CD4-positive, alpha-beta T cell (primary cell): ENCODE data around the gene PYDC1. TPM values are rescaled to one million over a fixed set of nuclear protein-coding genes. Genes with fewer than 3 reads are reported as not detected.

Source experiments
- ATAC-seq: fragments of 200-7000 bp; cut with Tn5 transposase; one replicate; pipeline ENCODE4 v1.10.0; 2022; ENCODE audit warnings: mild to moderate bottlenecking; ENCODE audit not compliant: poor library complexity
- CTCF ChIA-PET: fragments of 350-600 bp; sonication (Branson Sonifier 250); formaldehyde crosslinking; loops from one replicate; lab custom pipeline; 2021; ENCODE audit warnings: antibody characterized with exemption, inconsistent platforms; lab: Charles Lee
- POLR2A ChIA-PET: fragments of 350-600 bp; sonication (Branson Sonifier 250); formaldehyde crosslinking; loops from one replicate; lab custom pipeline; 2021; ENCODE audit warnings: antibody characterized with exemption, inconsistent platforms; lab: Charles Lee
- DNase-seq, 14 experiments: peaks; one replicate each; pipeline ENCODE4 v3.0.0-alpha.2; 2013 to 2020; ENCODE audit warnings: mixed read lengths in 2 of 14
- H3K27ac ChIP-seq, 2 donors: one replicate each; pipeline versions ENCODE4 v1.5.1 to v1.7.0; 2013; ENCODE audit warnings: low read length in 2 of 2, low read depth in 1 of 2, mild to moderate bottlenecking in 1 of 2
- H3K27me3 ChIP-seq, 2 experiments: 1 replicate in 1 of 2; 2 replicates in 1 of 2; pipeline versions ENCODE4 v1.6.1 to v1.7.0; 2013; ENCODE audit warnings: low read length in 2 of 2, control low read depth in 1 of 2, mild to moderate bottlenecking in 1 of 2, moderate library complexity in 1 of 2; ENCODE audit not compliant: insufficient read depth in 2 of 2, control insufficient read depth in 1 of 2
- H3K36me3 ChIP-seq: one replicate; pipeline ENCODE4 v1.6.1; 2013; ENCODE audit warnings: low read length, control low read depth; ENCODE audit not compliant: insufficient read depth
- H3K4me1 ChIP-seq: one replicate; pipeline ENCODE4 v1.6.1; 2013; ENCODE audit warnings: low read length, control low read depth; ENCODE audit not compliant: insufficient read depth
- H3K4me3 ChIP-seq: one replicate; pipeline ENCODE4 v1.5.1; 2013; ENCODE audit warnings: mild to moderate bottlenecking, low read length, moderate library complexity
- H3K9me3 ChIP-seq, 2 experiments: 1 replicate in 1 of 2; 2 replicates in 1 of 2; pipeline versions ENCODE4 v1.6.1 to v1.7.0; 2013; ENCODE audit warnings: low read length in 2 of 2, mild to moderate bottlenecking in 2 of 2, control low read depth in 1 of 2, moderate library complexity in 1 of 2; ENCODE audit not compliant: control insufficient read depth in 1 of 2, insufficient read depth in 1 of 2
- H3K27ac Mint-ChIP-seq: one replicate; pipeline ENCODE4 v1.8.0; 2020; ENCODE audit warnings: mixed read lengths
- H3K27me3 Mint-ChIP-seq: one replicate; pipeline ENCODE4 v1.8.0; 2021; ENCODE audit warnings: mixed read lengths
- H3K36me3 Mint-ChIP-seq: one replicate; pipeline ENCODE4 v1.8.0; 2021; ENCODE audit warnings: low read depth, mixed read lengths
- H3K4me1 Mint-ChIP-seq: one replicate; pipeline ENCODE4 v1.8.0; 2021; ENCODE audit warnings: low read depth, mixed read lengths
- H3K4me3 Mint-ChIP-seq: one replicate; pipeline ENCODE4 v1.8.0; 2020; ENCODE audit warnings: mild to moderate bottlenecking, mixed read lengths
- H3K9me3 Mint-ChIP-seq: one replicate; pipeline ENCODE4 v1.8.0; 2020; ENCODE audit warnings: mixed read lengths
- intact Hi-C, 2 experiments: fragments of 100-400 bp; cut with DNase I in 1 of 2; cut with micrococcal nuclease in 1 of 2; formaldehyde crosslinking; loops; one replicate each; pipeline versions ENCODE4 v1.15.1 to v1.9.0; 2023 to 2025; cut with DNase I, micrococcal nuclease
- total RNA-seq, 174 experiments: library from RNA in 2 of 174; stranded (reverse) in 2 of 174; gene quantifications; one replicate each; pipeline ENCODE4 v1.2.3 and lab custom pipeline; 2021 to 2026
- TF ChIP-seq, protein P1 (sequence below): fragments of 200-600 bp; IDR thresholded peaks from one replicate; pipeline ENCODE4 v1.8.0; 2022; ENCODE audit warnings: antibody characterized with exemption, mild to moderate bottlenecking

Gene PYDC1
- total RNA-seq, 2 experiments from 2014 or later, result not detected

DNA sequence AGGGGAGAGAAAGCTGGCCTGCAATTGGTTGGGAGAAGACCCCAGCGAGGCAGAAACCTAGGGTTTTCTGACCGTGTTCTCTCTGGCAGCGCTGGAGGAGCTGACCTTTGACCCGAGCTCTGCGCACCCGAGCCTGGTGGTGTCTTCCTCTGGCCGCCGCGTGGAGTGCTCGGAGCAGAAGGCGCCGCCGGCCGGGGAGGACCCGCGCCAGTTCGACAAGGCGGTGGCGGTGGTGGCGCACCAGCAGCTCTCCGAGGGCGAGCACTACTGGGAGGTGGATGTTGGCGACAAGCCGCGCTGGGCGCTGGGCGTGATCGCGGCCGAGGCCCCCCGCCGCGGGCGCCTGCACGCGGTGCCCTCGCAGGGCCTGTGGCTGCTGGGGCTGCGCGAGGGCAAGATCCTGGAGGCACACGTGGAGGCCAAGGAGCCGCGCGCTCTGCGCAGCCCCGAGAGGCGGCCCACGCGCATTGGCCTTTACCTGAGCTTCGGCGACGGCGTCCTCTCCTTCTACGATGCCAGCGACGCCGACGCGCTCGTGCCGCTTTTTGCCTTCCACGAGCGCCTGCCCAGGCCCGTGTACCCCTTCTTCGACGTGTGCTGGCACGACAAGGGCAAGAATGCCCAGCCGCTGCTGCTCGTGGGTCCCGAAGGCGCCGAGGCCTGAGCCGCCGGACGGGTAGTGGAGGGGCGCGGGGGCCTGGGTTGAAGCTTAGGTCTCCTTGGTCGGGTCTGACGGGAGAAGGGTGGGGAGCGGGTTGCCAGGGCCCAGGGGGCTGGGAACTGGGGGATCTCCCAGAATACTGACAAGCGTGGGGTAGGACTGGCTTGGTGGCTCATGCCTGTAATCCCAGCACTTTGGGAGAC is 7.4 kb upstream of the PYDC1 start:
- ATAC-seq (no peak), DNase-seq (peak in 1 of 14 experiments; percentile 12)
- Histone ChIP-seq H3K27me3 (peaks cover 0 to 2% of the 10 kb centered on the region in 2 experiments), H3K4me1 (no peaks in the 10 kb centered on the region), H3K36me3 (no peaks in the 10 kb centered on the region), H3K4me3 (no peak overlapping the region), H3K9me3 (no peaks in the 10 kb centered on the region), H3K27ac (no peak overlapping the region)
- ChIA-PET POLR2A (interaction anchor here (1.1 kb wide), 1 partner anchor 11 kb away, joined by 4 read pairs; the partner anchor contains the start of gene TRIM72), CTCF (no interaction called here)
- H3K4me3 Mint-ChIP-seq, result no peak overlapping the region
- no peak overlapping the region for H3K27ac Mint-ChIP-seq
- TF ChIP-seq, protein P1, sequence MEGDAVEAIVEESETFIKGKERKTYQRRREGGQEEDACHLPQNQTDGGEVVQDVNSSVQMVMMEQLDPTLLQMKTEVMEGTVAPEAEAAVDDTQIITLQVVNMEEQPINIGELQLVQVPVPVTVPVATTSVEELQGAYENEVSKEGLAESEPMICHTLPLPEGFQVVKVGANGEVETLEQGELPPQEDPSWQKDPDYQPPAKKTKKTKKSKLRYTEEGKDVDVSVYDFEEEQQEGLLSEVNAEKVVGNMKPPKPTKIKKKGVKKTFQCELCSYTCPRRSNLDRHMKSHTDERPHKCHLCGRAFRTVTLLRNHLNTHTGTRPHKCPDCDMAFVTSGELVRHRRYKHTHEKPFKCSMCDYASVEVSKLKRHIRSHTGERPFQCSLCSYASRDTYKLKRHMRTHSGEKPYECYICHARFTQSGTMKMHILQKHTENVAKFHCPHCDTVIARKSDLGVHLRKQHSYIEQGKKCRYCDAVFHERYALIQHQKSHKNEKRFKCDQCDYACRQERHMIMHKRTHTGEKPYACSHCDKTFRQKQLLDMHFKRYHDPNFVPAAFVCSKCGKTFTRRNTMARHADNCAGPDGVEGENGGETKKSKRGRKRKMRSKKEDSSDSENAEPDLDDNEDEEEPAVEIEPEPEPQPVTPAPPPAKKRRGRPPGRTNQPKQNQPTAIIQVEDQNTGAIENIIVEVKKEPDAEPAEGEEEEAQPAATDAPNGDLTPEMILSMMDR, result no peak
- H3K4me1 Mint-ChIP-seq, result no peaks in the 10 kb centered on the region
- H3K27me3 Mint-ChIP-seq, result peaks cover 11% of the 10 kb centered on the region
- H3K9me3 Mint-ChIP-seq, result no peaks in the 10 kb centered on the region
- no peaks in the 10 kb centered on the region for H3K36me3 Mint-ChIP-seq
- intact Hi-C loops, result no loop called here

DNA sequence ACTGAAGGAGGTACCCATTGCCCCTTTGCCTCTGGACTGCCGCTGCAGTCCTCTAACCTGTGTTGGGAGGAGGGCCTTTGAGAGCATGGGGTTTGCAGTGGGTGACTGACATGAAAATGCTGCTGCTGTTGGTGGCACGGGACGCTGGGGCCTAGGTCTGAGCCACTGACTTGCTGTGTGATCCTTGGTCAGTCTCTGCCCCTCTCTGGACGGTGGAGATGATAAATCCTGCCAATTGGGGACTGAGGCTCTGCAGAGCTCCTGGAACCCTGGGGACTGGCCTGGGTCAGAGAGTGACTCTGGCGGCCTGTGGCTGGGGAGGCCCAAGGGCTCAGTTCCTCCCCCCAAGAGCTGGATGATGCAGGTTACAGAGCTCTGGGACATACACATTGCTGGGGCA is 6.1 kb upstream of the PYDC1 start:
- Histone ChIP-seq H3K9me3 (no peaks in the 10 kb centered on the region), H3K4me3 (no peak overlapping the region), H3K36me3 (no peaks in the 10 kb centered on the region), H3K4me1 (no peaks in the 10 kb centered on the region), H3K27ac (no peak overlapping the region), H3K27me3 (peaks cover 6 to 11% of the 10 kb centered on the region in 2 experiments)
- CTCF ChIA-PET, result interaction anchor here (0.6 kb wide), 1 partner anchor 35 kb away, joined by 3 read pairs; no protein-coding TSS in a partner anchor
- DNase-seq (no peak), ATAC-seq (no peak)
- H3K4me1 Mint-ChIP-seq, result no peaks in the 10 kb centered on the region
- intact Hi-C loops, result no loop called here
- H3K4me3 Mint-ChIP-seq, result no peak overlapping the region
- no peak overlapping the region for H3K27ac Mint-ChIP-seq
- H3K27me3 Mint-ChIP-seq, result peaks cover 20% of the 10 kb centered on the region
- TF ChIP-seq, protein P1, result no peak
- H3K9me3 Mint-ChIP-seq, result no peaks in the 10 kb centered on the region
- POLR2A ChIA-PET, result no interaction called here
- H3K36me3 Mint-ChIP-seq, result no peaks in the 10 kb centered on the region

DNA sequence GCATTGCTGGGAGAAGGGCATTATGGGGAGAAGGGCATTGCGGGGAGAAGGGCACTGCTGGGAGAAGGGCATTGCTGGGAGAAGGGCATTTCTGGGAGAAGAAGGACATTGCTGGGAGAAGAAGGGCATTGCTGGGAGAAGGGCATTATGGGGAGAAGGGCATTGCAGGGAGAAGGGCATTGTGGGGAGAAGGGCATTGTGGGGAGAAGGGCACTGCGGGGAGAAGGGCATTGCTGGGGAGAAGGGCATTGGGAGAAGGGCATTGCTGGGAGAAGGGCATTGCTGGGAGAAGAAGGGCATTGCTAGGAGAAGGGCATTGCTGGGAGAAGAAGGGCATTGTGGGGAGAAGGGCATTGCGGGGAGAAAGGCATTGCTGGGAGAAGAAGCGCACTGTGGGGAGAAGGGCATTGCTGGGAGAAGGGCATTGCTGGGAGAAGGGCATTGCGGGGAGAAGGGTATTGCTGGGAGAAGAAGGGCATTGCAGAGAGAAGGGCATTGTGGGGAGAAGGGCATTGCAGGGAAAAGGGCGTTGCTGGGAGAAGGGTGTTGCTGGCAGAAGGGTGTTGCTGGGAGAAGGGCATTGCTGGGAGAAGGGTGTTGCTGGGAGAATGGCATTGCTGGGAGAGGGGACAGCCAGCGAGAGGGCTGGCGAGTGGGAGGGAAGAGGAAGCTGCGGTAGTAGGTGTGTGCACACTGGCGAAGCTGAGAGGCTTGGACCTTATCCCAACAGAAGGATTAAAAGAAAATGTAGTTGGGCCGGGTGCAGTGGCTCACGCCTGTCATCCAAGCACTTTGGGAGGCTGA is 4.6 kb upstream of the PYDC1 start:
- intact Hi-C loops, result no loop called here
- no peak overlapping the region for H3K4me3 ChIP-seq
- Mint-ChIP-seq H3K9me3 (no peaks in the 10 kb centered on the region), H3K36me3 (no peaks in the 10 kb centered on the region), H3K27ac (no peak overlapping the region), H3K27me3 (peaks cover 33% of the 10 kb centered on the region), H3K4me3 (no peak overlapping the region), H3K4me1 (peaks cover 4% of the 10 kb centered on the region)
- TF ChIP-seq, protein P1, result no peak
- H3K27ac ChIP-seq, result no peak overlapping the region
- CTCF ChIA-PET, result no interaction called here
- POLR2A ChIA-PET, result no interaction called here
- no peak for DNase-seq
- no peak for ATAC-seq
- peaks cover 20 to 26% of the 10 kb centered on the region in 2 experiments for H3K27me3 ChIP-seq
- H3K4me1 ChIP-seq, result peaks cover 7% of the 10 kb centered on the region
- no peaks in the 10 kb centered on the region for H3K36me3 ChIP-seq
- H3K9me3 ChIP-seq, result peaks cover 0 to 5% of the 10 kb centered on the region in 2 experiments
